OCI-LY1 (cell line): ENCODE measurements around the gene BOC.

Experiments used
- H2AFZ ChIP-seq: fragments of 200-600 bp; sonication (generic), shearing (Covaris generic); 2 replicates; pipeline ENCODE4 v1.6.0; 2014; ENCODE audit warnings: antibody characterized with exemption, mild to moderate bottlenecking, low read length
- H3F3A ChIP-seq: fragments of 200-600 bp; sonication (generic), shearing (Covaris generic); 2 replicates; pipeline ENCODE4 v1.6.0; 2014; ENCODE audit warnings: mild to moderate bottlenecking, antibody characterized with exemption, low read length, moderate library complexity; ENCODE audit not compliant: insufficient read depth
- H3K27ac ChIP-seq: fragments of 200-600 bp; sonication (generic); 2 replicates; pipeline ENCODE4 v1.5.1; 2014; ENCODE audit warnings: low read length, mixed run types, mild to moderate bottlenecking, low read depth; ENCODE audit not compliant: poor library complexity, severe bottlenecking
- H3K27me3 ChIP-seq: fragments of 200-600 bp; sonication (generic); 2 replicates; pipeline ENCODE4 v1.6.0; 2014; ENCODE audit warnings: antibody characterized with exemption, mild to moderate bottlenecking, low read length, moderate library complexity; ENCODE audit not compliant: insufficient read depth
- H3K36me3 ChIP-seq: fragments of 200-600 bp; sonication (generic); 2 replicates; pipeline ENCODE4 v1.6.1; 2014; ENCODE audit warnings: mild to moderate bottlenecking, antibody characterized with exemption, low read length, moderate library complexity, mixed read lengths; ENCODE audit not compliant: insufficient read depth
- H3K4me1 ChIP-seq: fragments of 200-600 bp; sonication (generic); 2 replicates; pipeline ENCODE4 v1.5.1; 2014; ENCODE audit warnings: mild to moderate bottlenecking, low read length, moderate library complexity; ENCODE audit not compliant: insufficient read depth, severe bottlenecking
- H3K4me2 ChIP-seq: fragments of 200-600 bp; sonication (generic), shearing (Covaris generic); 2 replicates; pipeline ENCODE4 v1.6.1; 2014; ENCODE audit warnings: low read length
- H3K4me3 ChIP-seq: fragments of 200-600 bp; sonication (generic); 2 replicates; pipeline ENCODE4 v1.5.1; 2014; ENCODE audit warnings: low read length, low read depth, mild to moderate bottlenecking, mixed read lengths; ENCODE audit not compliant: poor library complexity, severe bottlenecking
- H3K79me2 ChIP-seq: fragments of 200-600 bp; shearing (Covaris generic); 2 replicates; pipeline ENCODE4 v1.6.1; 2016; ENCODE audit warnings: mixed run types, low read length, mixed read lengths; ENCODE audit not compliant: insufficient read depth
- H3K9ac ChIP-seq: fragments of 200-600 bp; sonication (generic), shearing (Covaris generic); 2 replicates; pipeline ENCODE4 v1.6.1; 2014; ENCODE audit warnings: mild to moderate bottlenecking, low read length, mixed read lengths
- H3K9me2 ChIP-seq: fragments of 200-600 bp; sonication (generic), shearing (Covaris generic); 2 replicates; pipeline ENCODE4 v1.6.1; 2014; ENCODE audit warnings: low read depth, mild to moderate bottlenecking, low read length, mixed read lengths
- H3K9me3 ChIP-seq: fragments of 200-600 bp; shearing (Covaris generic); 2 replicates; pipeline ENCODE4 v1.6.1; 2014; ENCODE audit warnings: low read length, mixed read lengths
- H4K20me1 ChIP-seq: fragments of 200-600 bp; sonication (generic), shearing (Covaris generic); 2 replicates; pipeline ENCODE4 v1.6.0; 2016; ENCODE audit warnings: mild to moderate bottlenecking, low read length; ENCODE audit not compliant: insufficient read depth
- CTCF ChIP-seq: fragments of 200-600 bp; sonication (generic), shearing (Covaris generic); IDR thresholded peaks from 2 replicates; pipeline ENCODE4 v1.5.1; 2017; ENCODE audit warnings: mild to moderate bottlenecking, antibody characterized with exemption, low read length, moderate library complexity, mixed read lengths
- EZH2 ChIP-seq: fragments of 200-600 bp; sonication (generic), shearing (Covaris generic); IDR thresholded peaks from 2 replicates; pipeline ENCODE4 v1.8.0; 2017; ENCODE audit warnings: borderline replicate concordance, mixed run types, mild to moderate bottlenecking, antibody characterized with exemption, low read length, moderate library complexity, mixed read lengths

BOC gene

GRCh38 chr3:113285741-113286140 is 74.4 kb downstream of the BOC start:
- no peaks in the 10 kb centered on the region for H3K4me1 ChIP-seq
- no peaks in the 10 kb centered on the region for H3K9me3 ChIP-seq
- H3F3A ChIP-seq, result no peaks in the 10 kb centered on the region
- no peak overlapping the region for H3K9ac ChIP-seq
- H2AFZ ChIP-seq, result no peak overlapping the region
- no peak overlapping the region for H3K4me3 ChIP-seq
- H4K20me1 ChIP-seq, result no peaks in the 10 kb centered on the region
- H3K27ac ChIP-seq, result no peak overlapping the region
- no peaks in the 10 kb centered on the region for H3K36me3 ChIP-seq
- no peaks in the 10 kb centered on the region for H3K79me2 ChIP-seq
- TF ChIP-seq EZH2, result no peak
- no peak for TF ChIP-seq CTCF
- H3K4me2 ChIP-seq, result no peak overlapping the region
- no peaks in the 10 kb centered on the region for H3K9me2 ChIP-seq
- no peaks in the 10 kb centered on the region for H3K27me3 ChIP-seq

DNA sequence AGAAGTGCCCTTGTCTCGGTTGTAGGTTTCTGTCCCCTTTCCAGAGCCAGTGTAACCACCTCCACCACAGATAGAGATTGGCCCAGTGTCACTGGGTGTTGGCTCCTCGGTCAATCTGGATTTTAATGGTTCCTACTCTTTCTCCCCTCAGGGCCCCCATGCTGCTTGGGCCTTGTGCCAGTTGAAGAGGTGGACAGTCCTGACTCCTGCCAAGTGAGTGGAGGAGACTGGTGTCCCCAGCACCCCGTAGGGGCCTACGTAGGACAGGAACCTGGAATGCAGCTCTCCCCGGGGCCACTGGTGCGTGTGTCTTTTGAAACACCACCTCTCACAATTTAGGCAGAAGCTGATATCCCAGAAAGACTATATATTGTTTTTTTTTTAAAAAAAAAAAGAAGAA is 75.2 kb downstream of the BOC start:
- Histone ChIP-seq H2AFZ (no peak overlapping the region), H3K4me3 (no peak overlapping the region), H3K4me1 (no peaks in the 10 kb centered on the region), H3K9me3 (no peaks in the 10 kb centered on the region), H3K9me2 (no peaks in the 10 kb centered on the region), H3K36me3 (no peaks in the 10 kb centered on the region), H3K79me2 (no peaks in the 10 kb centered on the region), H3F3A (no peaks in the 10 kb centered on the region), H4K20me1 (no peaks in the 10 kb centered on the region), H3K27ac (no peak overlapping the region), H3K27me3 (no peaks in the 10 kb centered on the region), H3K4me2 (no peak overlapping the region), H3K9ac (no peak overlapping the region)
- no peak for TF ChIP-seq EZH2
- TF ChIP-seq CTCF, result no peak

DNA sequence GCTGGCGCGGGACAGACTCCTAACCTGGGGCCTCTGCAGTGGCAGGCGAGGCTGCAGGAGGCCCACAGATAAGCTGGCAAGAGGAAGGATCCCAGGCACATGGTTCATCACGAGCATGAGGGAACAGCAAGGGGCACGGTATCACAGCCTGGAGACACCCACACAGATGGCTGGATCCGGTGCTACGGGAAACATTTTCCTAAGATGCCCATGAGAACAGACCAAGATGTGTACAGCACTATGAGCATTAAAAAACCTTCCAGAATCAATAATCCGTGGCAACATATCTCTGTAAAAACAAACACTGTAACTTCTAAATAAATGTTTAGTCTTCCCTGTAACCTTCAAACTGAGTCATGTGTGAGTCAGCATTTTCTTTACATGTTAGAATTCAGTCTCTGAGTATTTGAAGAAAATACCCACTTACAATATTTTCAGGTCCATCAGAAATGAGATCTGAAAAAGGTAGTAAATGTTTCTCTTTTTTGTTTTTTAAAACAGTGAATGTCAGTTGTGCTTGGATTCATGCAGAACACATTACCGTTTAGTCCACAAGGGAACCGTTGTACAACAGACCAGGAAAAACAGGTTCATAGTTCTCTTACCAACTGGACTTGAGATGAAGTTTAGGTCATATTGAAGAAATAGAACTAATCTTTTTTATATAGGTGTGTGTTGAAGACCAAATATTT is 75.9 kb downstream of the BOC start:
- Histone ChIP-seq H3K79me2 (no peaks in the 10 kb centered on the region), H3F3A (no peaks in the 10 kb centered on the region), H3K27ac (no peak overlapping the region)

More for the DNA sequence above, 75.9 kb downstream of the BOC start:
- no peak overlapping the region for H3K9ac ChIP-seq
- H3K4me3 ChIP-seq, result no peak overlapping the region
- TF ChIP-seq CTCF (no peak), EZH2 (no peak)
- no peak overlapping the region for H3K4me2 ChIP-seq
- no peak overlapping the region for H2AFZ ChIP-seq
- H3K36me3 ChIP-seq, result no peaks in the 10 kb centered on the region
- H3K9me2 ChIP-seq, result no peaks in the 10 kb centered on the region
- no peaks in the 10 kb centered on the region for H3K27me3 ChIP-seq
- H3K4me1 ChIP-seq, result no peaks in the 10 kb centered on the region
- no peaks in the 10 kb centered on the region for H3K9me3 ChIP-seq
- H4K20me1 ChIP-seq, result no peaks in the 10 kb centered on the region
